ENCODE data around the gene MLLT10.

- TF ChIP-seq ARNTL (CRISPR knock-in tag; IDR thresholded peaks at IDR 0.05; ENCODE audit: borderline replicate concordance, low read depth) (no peak), CSRNP3 (CRISPR knock-in tag; IDR thresholded peaks at IDR 0.05) (no peak), ZFP30 (CRISPR knock-in tag; IDR thresholded peaks at IDR 0.05) (no peak), TSHZ2 (CRISPR knock-in tag; IDR thresholded peaks at IDR 0.05) (no peak)
These were observed 11.2 kb upstream of the MLLT10 start for GRCh38 chr10:21522631-21523406.
